NCI-H774 (cell line): ENCODE results near the gene WASHC2A.
"Not testable (repeated sequence)": the region's sequence is repeated elsewhere in the genome, so short reads cannot be mapped to it uniquely, and the experiment has no call there.

ENCODE experiments used
- DNase-seq: peaks from one replicate; lab custom pipeline; 2025; lab: John Stamatoyannopoulos, UW

WASHC2A gene

DNA sequence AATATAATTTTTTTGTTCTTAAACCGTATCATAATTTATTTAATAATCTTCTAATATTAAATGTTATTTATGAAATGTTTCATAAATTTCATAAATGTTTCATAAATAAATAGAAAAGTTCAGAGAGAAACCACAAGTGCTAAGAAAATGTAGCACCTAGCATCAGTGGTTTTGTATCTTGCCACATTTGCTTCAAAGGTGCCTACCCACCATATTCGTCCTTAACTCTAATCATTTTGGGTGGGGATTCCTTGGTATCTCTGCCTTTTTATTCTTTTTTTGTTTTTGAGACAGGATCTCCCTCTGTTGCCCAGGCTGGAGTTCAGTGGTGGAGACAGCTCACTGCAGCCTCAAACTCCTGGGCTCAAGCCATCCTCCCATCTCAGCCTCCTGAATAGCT lies 7.4 kb downstream of the WASHC2A start:
- not testable (repeated sequence) for DNase-seq

DNA sequence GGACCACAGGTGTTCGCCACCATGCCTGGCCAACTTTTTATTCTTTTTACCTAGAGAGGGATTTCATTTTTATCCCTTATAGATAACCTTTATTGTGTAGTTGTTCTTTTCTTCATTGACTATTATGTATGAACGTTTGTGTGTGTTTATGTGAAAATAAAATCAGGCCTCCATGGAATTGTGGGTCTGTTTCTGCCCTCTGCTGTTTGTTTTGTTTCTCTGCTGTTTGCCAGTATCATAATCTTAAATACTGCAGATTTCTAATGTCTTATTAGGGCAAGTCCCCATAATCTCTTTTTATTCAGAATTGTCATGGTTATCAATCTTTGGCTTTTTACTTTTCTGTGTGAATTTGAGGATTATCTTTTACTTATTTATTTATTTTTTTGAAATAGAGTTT lies 7.8 kb downstream of the WASHC2A start:
- DNase-seq, result not testable (repeated sequence)

DNA sequence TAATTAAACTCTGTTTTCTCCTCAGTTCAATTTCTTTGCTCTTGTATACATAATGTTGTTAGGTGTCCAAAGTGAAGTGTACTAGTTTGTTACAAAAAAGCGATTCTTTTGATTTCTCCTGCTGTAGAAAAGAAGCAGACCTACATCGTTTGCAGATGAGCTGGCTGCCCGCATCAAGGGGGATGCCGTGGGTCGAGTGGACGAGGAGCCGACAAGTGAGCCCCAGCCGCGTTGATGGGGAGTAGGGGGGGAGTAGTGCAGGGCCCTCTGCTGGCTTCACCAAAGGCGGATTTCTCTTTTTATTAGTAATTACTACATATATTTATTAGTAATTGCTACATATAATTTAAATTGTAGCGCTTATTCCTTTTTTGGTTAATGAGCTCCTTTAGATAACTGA lies 23.6 kb downstream of the WASHC2A start:
- not testable (repeated sequence) for DNase-seq

DNA sequence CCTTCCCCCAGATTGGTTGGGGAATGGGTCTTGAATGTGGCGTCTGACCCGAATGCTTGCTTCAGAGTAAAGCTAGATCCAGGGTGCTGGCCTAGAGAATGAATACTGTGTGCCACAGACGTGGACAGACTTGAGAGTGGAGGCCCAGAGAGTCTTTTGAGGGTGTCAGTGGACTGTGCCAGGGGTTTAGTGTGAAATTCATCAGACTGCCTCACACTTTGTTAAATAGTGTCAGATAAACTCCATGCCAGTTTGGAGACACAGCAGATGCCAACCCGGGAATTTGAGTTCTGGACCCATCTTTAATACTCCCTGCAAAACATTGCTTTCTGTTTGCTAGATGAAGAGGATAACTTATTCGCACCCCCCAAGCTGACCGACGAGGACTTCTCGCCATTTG lies 25.2 kb downstream of the WASHC2A start:
- not testable (repeated sequence) for DNase-seq

DNA sequence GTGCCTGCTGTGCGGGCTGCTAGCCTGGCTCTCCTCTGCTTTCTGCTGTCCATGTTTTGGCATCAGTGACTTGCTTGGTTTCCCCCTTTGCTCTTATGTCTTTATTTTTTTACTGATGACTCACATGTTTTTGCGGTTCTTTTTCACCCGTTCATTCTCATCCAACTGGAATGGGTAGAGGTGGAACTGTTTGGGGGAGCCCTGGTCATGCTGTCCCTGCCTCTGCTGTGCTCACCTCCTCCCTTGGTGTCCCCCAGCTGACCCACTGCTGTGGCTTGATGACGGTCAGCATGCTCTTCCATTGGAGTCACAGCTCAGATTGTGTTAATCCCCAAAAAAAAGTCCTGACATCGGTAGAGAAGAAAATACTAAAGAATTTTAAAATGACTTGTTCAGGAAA lies 26.9 kb downstream of the WASHC2A start:
- DNase-seq, result not testable (repeated sequence)

DNA sequence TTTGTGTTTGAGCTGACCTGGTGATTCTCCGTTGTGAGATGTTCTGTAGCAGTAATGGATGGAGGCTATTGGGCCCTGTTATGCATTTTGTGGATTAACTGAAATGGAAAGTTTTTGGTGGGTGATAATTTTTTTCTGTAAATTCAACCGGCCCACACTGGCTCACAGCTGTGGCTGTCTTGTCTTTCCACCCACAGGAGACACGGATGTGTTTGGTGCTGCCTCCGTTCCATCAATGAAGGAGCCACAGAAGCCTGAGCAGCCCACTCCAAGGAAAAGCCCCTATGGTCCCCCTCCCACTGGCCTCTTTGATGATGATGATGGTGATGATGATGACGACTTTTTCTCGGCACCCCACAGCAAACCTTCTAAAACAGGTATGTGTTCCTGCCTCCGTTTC lies 27.6 kb downstream of the WASHC2A start:
- DNase-seq, result not testable (repeated sequence)

DNA sequence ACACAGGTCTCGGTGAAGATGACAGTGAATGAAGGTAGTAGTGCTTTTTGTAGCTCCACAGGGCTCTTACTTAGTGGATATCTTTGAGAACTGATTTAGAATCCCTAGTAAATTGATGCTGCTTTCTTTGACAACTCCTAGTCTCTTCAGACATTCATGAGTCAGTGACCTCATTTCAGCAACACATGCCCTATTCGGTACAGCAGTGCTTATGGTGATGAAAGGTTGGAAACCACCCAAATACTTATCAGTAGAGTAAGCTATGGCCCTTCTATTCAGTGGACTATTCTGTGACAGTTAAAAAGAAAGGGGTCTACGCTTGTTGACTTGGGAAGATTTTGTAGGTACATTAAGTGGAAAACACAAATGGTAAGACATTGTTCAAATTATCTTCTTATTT lies 29.0 kb downstream of the WASHC2A start:
- not testable (repeated sequence) for DNase-seq

DNA sequence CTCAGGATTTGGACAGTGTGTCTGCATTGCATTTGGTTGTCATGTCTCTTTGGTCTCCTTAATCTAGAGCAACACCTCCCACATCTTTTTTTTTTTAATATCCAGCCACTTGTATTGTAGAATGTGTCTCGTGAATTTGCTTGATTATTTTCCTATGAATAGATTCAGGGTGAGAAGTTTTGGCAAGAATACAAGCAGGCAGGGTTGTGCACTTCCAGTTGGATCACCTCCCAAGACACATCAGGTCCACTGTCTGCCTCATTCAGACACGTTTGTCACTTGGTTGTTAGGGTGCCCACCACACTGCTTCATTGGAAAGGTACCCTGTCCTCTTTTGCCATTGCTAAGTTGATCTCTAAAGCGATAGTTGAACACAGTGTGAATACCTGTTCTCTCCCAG lies 30.9 kb downstream of the WASHC2A start:
- not testable (repeated sequence) for DNase-seq

DNA sequence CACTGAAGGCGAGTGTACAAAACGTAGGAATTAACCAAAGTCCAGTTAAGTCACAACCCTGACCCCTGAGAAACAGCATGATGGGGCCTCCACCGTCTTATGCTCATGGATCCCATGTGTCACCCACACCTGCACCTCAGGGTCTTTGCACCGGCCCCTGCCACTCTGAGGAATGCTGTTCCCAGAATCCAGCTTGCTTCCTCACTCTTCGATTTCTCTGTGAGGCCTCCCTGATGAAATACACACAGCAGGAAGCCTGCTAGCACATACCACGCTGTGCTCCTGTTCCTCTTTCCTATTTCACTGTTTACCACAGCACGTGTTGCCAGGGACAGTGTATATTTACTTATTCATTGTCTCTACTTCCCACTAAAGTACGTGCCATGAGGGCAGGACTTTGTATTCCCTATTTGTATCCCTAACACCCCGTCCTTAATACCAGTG lies 33.4 kb downstream of the WASHC2A start:
- DNase-seq, result not testable (repeated sequence)

DNA sequence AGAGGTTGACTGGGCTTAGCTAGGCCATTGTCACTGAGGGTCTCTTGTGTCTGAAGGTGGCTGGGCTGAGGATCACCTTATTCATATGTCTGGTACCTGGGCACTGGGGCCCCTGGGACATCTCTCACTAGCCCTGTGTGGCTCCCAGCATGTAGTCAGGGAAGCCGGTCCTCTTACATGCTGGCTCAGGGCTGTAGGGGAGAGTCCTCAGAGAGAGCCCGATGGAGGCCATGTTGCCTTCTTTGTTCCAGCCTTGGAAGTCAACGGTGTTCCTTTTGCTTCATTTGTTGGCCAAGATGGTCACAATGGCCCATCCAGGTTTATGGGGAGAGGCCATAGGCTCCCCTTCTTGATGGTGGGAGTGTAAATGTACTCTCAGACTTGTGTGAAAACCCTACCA lies 34.0 kb downstream of the WASHC2A start:
- DNase-seq, result not testable (repeated sequence)

DNA sequence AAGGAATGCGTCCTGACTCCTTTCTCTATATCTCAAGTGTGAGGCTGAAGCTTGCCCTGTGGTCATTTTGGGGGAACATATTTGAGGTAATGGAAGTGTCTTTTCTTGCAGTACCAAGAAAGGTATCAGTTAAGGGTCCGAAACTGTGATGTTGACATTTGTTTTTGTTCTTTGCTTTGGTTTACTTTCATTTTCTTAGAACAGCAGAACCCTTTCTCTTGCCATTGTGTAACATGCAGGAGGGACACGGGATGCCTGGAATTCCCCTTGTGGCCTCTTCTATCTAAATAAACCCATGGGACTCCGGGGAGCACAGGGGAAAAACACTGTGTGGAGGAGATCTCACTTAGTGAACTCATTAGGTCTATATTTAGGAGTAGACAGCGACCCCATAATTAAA lies 34.5 kb downstream of the WASHC2A start:
- DNase-seq, result not testable (repeated sequence)

DNA sequence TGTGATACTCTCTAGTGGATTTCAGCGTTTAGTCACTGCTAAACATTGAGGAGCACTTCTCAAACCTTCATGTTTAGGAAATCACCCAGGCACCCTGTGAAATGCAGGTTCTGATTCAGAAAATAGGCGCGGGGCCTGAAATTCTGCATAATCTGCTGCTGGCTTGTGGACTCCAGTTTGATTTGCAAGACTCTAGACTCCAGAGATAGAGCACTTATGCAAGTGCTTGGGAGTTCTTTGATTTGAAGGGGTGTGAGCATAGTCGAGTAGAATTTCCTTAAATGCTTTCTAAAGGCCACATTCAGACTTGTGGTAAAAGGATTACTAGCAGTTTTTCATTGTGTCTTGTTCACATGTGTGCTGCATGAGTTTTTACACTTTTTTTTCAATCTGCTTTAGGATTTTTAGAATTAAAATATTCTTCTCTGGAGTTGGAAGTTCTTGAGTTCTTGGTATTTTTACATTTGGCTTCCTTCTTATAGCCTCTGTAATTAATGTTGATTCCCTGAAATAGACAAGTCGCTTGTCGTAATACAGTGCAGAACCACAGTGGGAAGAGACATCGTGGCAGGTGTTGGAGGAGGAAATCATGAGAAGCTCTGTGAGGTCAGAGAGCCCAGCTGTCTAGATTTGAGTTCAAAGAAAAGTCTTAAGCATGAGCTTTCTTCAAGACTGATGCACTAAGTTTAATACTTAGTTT lies 41.4 kb downstream of the WASHC2A start:
- not testable (repeated sequence) for DNase-seq

DNA sequence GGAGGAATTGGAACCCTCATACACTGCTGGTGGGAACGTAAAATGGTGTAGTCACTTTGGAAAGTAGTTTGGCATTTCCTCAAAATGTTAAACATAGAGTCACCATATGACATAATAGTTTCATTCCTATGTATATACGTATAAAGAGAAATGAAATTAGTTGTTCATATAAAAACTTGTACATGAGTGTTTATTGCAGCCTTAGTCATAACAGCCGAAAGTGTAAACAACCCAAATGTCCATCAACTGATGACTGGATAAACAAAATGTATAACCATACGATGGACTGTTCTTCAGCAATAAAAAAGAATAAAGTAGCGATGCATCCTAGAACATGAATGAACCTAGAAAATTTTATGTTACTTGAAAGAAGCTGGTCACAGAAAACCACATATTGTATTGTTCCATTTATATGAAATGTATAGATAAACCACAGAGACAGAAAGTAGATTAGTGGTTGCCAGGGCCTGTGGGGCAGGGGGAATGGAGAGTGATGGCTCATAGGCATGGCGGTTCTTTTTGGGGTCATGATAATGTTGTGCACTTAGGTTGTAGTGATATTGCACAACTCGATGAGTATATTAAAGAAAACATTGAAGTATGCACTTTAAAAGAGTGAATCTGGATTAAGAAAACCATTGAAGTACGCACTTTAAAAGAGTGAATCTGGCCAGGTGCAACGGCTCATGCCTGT lies 44.8 kb downstream of the WASHC2A start:
- DNase-seq, result not testable (repeated sequence)

DNA sequence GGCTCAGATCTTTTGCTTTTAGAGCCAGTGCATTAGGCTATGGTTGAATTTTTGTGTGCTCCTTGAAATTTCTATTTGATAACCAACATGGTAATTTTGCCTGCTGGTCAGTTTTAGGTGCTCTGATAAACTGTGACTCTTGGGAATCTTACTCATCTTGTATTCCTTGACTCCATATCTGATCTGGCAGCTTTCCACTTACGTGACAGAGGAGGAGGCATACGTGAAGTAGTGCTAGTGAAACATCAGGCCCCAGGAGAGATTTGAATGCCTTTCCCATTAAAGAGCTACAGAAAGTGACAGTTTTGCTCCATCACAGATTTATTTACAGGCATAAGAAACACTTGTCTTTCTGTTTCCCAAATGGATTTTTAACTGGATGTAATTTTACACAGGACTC lies 59.0 kb downstream of the WASHC2A start:
- DNase-seq, result not testable (repeated sequence)

DNA sequence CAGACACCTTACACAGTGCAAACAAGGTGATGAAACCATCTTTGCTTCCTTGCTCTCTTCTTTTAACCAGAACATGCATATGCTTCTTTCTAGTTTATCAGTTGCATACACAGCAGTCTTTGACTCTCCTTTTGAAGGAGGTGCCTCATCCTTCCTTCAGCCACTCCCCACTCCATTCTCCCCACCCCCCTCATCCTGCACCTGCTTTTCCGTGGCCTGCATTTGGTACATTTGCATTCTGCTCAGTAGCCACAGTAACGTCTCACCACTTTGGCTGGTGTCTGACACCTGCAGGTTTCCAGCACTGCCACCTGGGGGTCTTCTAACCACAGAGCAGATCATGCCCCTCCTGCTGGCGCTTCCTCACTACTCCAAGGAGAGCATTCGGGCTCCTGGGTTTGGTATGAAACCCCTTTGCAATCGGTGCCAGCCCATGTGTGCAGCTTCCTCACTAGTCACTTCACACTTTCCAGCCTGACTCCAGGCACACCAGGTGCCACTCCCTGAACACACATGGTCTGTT lies 60.1 kb downstream of the WASHC2A start:
- not testable (repeated sequence) for DNase-seq

DNA sequence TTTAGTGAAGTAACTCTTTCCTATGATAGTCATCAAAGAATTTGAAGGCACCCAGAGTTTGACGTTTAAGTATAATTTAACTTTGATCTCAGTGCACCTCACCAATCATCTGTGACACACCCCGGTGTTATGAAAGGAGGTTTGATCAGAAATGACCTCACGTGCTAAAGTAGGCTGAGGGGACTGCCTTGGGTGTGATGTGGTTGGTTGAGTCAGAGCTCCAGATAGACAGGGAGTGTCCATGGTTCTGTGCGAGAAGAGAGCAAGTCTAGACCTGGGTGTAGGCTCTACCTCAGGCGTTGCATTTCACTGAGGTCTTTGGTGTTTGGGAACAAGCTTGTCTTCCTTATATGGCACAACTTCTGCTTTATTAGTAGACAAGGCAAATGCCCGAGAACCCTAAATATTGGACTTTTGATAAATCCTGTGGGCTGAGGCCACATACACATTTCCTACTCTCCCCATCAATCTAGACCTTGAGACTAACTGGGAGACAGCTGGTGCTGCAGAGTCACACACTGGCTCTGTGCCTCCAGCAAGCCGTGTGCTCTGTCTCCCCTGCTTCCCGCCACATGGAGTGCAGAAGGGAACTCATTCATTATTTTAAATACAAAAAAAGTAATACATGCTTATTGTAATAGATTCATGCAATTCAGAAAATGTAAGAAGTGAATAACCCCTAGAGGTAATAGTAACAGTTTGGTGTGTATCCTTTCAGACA lies 63.7 kb downstream of the WASHC2A start:
- DNase-seq, result not testable (repeated sequence)

DNA sequence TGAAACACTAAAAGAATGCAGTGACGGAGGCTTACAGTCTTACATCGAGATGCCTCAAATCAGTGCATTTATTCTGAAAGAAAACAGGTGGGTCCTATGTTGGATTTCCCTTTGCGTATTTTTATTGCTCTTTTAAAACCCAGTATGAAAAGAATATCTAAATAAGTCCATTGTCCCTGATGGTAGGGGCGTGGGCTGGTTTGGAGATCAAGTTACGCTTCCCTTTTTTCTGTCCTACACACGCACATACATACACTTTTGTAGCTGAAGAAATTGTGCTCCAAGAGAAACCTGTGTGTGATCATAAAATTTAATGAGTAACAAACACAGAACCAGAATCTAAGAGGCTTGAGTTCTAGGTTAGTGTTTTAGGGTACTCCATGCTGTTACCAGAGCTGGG lies 64.6 kb downstream of the WASHC2A start:
- DNase-seq, result not testable (repeated sequence)

DNA sequence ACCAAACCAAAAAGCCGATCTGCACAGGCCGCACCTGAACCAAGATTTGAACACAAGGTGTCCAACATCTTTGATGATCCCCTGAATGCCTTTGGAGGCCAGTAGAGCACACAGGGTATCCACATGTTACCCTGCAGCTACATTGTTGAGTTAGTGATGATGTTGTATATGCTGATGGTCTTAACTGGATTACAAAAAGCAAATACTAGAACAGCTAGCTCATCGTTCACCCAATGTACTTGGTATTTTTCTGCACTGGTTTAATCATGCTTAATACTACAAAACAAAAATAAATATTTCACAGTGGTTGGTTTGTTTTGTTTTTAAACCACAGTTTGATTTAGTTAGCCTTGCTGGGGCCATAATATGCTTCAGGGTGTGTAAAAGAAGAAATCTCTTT lies 65.1 kb downstream of the WASHC2A start:
- not testable (repeated sequence) for DNase-seq

DNA sequence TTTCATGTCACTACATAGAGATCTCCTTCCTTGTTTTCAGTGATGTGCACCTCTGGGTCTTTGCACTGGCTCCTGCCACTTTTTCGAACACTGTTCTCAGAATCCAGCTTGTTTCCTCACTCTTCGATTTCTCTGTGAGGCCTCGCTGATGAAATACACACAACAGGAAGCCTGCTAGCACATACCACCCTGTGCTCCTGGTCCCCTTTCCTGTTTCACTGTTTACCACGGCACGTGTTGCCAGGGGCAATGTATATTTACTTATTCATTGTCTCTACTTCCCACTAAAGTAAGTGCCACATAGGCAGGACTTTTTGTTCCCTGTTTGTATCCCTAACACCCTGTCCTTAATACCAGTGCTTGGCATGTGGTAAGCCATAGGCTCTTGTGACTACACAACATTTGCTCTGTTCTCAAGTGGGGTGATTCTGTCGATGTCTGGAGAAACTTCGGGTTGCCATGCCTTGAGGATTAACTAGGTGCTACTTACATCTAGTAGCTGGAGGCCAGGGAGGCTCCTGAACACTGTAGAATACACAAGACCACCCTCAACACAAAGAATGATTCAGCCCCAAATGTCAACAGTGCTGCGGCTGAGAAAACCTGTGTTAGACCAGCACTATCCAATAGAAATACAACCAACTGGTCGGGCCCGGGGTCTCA lies 75.9 kb downstream of the WASHC2A start:
- DNase-seq, result peak; percentile 1

DNA sequence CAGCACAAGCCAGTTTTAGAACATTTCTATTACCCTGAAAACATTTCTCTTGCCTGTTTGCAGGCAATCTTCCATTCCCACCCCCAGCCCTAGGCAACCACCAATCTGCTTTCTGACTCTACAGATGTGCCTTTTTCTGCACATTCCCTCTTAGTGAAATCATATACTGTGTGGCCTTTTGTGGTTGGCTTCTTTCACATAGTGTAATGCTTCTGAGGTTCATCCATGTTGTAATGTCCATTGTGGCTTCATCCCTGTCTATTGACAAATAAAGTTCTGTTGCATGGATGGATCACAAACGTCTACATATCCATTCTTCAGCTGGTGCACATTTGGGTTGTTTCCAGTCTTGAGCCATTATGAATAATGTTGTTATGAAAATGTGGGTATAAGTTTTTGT lies 77.8 kb downstream of the WASHC2A start:
- not testable (repeated sequence) for DNase-seq

DNA sequence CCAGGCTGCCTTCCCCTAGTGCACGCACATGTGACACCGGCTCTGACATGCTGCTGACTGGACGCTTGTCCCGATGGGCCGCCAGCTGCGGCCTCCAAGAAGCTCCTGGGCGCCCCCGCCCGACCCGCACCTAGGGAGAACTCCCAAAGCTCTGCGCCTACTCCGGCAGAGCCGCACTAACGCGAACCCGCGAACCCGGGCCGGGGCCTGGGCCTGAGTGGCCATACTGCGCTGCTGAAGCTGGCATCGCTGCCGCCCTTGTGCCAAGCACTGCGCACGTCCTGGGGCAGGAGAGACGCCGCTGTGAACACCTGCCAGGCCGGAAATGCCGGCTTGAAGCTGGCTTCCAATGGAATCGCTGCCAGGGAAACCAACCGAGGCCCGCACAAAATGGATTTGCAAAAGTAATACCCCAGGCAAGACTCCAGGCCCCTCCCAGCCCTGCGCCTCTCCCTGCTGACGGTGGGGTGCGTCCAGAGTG lies 85.1 kb downstream of the WASHC2A start:
- peak; percentile 11 for DNase-seq

DNA sequence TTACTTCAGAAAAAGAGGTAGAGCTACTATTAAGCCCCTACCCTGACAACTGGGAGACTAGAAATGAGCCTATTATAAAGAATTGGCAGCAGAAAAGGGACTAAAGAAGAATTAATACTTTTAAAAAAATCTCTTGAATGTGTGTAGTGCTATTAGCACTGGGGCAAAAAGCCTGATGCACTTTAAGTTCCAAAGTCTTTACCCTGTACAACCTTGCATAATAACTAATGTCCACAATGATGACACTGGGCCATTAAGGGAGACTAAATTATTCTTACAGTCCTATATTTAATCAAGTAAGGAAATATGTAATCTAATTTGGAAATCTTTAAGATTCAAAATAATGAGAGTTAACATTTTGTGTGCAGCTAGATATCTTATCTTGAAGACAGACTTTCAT lies 90.1 kb downstream of the WASHC2A start:
- not testable (repeated sequence) for DNase-seq
